ENCODE data around the gene STK10.

GRCh38 chr5:172004824-172005237 is 183.2 kb downstream of the STK10 start:
- no peak for TF ChIP-seq CTCF (IDR thresholded peaks at IDR 0.05; ENCODE audit: low read depth, low read length)
- TF ChIP-seq EZH2phosphoT487 (IDR thresholded peaks at IDR 0.05; ENCODE audit: low read depth) = no peak

Measured in OCI-LY3 (cell line).